A204.1 (cell line): ENCODE data around the gene SLC8B1.

Experiments used
- FAIRE-seq: peaks from 2 replicates; lab custom pipeline; 2012; peaks lifted over from hg19 to GRCh38; lab: Jason Lieb, UNC

The SLC8B1 gene

DNA sequence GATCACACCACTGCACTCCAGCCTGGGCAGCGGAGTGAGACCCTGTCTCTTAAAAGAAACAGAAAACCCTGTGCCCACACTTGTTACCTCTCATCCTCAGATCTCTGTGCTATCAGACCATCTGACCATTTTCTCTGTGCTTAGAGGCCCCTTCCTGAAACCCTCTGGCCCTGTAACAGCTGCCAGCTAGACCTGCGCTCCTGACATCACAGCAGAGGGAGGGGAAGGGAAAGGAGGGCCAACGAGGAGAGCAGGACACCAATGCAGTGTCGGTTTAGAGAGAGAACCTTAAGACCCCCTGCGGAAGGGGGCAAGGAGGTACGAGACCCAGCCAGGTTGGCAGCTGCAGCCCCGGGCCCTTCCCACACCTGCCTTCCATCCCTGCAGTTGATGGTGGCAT lies 42.4 kb downstream of the SLC8B1 start:
- no peak for FAIRE-seq

DNA sequence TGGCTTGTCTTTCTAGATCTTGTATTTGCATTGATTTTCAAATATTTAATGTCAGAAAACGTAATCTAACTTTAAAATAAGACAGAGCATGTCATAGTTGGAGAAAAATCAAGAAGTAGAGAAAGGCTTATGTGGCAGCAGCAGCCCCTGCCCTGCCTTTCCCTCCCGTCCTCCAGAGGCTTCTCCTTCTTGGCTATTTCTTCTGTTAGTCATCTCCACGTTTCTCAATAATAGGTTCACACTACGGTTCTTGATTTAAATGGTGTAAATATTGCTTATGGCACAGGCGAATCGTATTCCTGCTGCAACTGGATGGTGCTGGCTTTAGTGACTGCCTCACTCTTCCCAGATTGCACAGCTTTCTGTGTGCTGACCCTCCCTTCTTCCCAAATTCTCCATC lies 42.8 kb downstream of the SLC8B1 start:
- FAIRE-seq = no peak

DNA sequence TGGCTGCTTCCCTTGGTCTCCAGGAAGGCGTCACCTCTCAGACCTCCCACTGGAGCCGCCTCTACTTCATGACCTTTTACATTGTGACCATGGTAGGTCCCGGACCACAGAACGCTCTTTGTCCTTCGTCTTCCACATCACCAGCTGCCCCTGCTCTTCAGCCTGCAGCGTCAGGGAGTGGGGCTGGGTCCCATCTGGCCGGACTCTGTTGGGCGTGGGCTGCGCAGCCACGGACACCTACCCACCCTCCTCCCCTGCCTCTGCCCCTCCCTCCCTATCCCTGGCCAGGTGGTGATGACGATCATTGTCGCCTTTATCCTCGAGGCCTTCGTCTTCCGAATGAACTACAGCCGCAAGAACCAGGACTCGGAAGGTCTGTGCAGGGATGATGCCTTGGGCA lies 43.3 kb downstream of the SLC8B1 start:
- no peak for FAIRE-seq

DNA sequence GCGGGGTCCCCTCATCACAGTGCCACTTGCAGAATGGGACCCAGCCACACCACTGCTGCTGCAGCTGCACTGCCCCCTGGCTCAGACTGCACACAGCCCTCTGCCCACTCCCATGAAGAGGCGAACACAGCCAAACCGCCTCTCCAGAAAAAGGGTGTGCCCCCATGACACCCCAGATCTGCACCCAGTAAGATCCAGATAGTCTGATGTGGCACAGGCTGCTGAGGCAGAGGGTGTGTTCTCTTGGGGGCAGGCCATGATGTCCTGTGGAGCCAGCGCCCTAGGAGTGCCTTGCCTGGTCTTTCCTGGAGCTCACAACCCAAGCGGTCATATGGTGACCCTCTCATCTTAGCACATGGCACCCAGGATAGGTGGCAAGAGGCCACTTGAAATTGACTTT lies 44.4 kb downstream of the SLC8B1 start:
- FAIRE-seq = no peak

DNA sequence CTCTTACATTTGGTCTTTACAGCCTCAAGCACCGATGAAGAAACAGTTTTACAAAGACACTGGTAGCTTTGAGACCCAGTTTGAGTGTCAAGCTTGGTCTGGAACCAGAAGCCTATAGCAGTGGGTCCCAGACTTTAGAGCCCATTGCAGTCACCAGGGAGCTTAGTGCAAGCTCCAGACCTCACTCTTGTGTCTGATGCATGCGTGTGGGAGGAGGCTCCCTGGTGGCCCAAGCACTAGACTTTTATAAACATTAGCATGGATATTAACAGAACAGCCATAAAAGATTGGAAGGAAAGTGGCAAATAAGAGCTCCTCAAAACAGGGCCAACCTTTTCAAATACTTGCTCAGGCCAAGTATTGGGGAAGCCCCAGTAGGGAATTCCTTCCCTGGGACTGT lies 45.5 kb downstream of the SLC8B1 start:
- FAIRE-seq = no peak

DNA sequence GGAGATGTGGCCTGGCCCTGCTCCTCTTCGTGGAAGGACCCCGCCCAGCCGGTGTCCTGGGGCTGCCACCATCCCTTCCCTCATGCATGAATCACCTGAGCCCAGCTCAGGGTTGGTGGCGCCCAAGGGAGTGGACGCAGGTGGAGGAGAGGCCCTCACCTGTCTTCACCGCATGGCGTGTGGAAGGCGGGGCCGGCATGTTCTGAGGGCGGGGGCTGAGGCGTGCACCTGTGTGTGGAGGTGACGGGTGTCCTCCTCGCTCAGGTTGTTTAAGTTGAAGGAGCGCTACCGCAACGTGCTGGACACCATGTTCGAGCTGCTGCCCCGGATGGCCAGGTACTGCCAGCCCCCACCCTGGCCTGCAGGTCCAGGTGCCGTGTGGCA lies 47.0 kb downstream of the SLC8B1 start:
- no peak for FAIRE-seq

DNA sequence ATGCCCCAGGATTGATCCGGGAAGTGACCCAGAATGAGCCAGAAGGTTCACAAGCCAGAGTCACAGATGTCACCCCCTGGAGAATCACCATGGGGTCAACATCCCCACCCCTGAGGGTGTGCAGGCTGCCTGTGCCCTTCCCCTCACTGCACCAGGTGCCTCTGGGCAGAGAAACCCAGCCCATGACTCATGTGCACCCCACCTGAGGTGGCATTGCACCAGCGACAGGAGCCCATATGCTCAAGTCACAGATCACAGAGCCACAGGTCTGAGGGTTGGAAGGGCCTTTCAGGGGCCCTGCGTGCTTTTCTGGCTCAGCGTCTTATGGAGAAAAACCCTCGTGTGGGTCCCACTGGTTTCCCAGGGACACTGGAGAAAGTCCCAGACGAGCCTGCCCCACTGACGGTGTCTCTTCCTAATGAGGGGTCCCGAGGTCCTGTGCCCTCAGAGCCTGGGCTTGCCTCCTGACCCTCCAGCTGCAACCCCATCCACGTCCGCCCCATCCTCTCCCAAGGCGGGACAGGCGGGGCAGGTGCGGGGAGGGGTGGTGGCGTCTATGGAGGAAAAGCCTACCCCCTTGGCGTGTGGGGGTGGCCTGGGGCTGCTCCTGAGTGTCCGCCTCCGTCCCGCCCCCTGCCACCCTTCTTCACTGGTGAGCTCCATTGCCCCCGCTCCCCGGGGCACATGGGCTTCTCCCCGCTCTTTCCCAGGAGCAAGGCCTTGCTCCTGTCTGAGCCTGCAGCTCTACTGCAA lies 47.6 kb downstream of the SLC8B1 start:
- FAIRE-seq = no peak

DNA sequence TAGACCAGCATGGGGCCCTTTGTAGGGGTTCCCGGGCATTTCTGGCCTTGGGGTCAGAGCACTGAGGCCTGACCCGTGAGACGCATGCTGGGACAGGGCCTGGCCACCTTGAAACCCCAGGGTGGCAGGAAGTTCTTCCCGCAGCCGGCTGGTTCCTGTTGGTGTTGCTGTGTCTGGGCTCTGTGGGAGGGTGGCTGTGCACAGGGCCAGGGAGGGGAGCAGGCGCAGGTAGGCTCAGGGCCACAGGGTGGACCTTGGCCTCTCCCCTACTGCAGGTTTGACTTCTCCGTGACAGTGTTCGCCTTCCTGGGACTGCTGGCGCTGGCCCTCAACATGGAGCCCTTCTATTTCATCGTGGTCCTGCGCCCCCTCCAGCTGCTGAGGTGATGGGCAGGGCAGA lies 48.2 kb downstream of the SLC8B1 start:
- no peak for FAIRE-seq

DNA sequence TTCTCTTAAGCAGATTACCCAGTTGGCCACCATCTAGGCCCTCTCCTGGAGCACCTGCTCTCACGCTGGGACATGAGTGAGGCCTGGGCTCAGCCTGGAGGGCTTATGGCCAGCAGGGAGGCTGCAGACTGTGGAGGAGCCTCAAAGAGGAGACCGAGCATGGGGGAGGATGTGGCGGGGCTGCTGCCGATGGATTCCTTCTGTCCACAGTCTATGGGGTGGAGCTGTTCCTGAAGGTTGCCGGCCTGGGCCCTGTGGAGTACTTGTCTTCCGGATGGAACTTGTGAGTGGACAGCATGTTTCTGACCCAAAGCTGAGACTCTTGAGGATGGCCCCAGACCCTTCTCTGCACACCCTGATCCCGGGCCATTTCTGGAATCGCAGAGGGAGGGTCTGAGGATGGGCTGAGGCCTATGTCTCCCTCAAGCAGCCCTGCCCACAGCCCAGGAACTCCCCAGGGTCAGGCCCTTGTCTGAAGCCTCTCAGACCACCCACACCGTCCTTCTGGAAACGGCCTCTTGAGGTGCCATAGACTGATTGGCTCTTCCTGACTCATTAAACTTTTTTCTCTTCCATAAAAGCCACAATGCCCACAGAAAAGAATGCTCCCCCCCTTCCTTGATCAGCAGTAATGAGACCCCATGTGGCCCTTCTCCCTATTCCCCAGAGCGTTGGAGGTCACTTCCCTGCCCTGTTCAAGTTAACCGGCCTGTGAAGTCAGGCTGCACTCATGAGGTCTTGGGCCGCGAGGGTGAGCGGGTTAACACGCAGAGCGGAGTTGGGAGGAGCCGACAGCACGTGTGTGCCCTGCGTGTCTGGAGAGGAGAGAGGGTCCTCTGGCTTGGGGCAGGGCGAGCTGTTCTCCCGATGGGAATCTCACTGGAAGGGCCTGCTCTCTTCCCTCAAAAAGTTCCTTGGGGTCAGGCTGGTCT lies 49.0 kb downstream of the SLC8B1 start:
- FAIRE-seq = no peak

DNA sequence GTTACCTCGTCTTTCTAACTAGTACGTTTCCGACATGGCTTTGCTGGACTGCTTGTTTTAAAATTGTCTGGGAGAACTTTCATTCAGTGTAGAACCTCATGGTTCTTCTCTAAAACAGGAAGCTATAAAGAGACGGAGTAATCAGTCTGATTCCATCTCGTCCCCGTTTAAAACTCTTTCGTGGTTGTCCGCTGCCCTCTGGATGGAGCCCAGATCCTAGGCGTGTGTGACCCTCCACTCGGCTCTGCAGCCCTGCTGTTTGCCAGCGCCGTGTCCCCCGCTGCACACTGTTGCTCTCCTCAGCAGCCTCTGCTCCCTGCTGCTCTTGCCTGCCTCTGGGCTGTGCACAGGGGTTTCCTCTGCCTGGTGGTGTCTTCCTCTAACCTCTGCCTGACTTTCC lies 50.2 kb downstream of the SLC8B1 start:
- no peak for FAIRE-seq

DNA sequence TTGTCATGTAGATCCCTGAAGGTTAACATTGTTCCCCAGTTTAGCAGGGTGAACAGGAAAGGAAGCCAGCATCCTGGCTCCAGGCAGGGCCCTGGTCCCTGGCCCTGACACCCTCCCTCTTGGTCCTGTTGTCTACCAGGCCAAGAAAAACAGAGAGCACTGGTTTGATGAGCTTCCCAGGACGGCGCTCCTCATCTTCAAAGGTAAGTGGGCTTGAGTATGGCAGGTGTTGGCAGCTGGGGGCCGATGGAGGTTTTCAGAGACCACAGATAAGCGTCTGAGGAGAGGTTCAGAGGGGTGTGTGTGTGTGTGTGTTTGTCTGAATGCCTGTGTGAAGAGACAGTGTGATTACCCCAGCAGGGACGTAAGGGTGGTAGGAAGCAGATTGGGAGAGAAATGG lies 56.3 kb downstream of the SLC8B1 start:
- no peak for FAIRE-seq

DNA sequence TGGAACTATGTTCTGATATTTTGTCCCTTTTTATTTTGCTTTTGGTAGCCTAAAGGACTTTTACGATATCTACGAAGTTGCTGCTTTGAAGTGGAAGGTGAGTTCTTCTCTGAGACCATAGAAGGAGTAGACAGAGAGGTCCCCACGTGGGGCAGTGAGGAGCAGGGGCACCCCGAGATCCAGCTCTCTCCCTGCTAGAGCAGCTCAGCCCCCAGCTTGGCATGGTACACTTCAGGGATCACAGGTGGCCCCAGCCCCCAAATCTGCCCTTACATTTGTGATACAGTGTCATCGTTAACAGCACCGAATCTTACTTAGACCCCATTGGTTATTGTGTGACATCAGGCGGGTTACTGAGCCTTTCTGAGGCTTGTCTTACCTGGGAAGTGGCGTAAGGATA lies 56.8 kb downstream of the SLC8B1 start:
- no peak for FAIRE-seq

DNA sequence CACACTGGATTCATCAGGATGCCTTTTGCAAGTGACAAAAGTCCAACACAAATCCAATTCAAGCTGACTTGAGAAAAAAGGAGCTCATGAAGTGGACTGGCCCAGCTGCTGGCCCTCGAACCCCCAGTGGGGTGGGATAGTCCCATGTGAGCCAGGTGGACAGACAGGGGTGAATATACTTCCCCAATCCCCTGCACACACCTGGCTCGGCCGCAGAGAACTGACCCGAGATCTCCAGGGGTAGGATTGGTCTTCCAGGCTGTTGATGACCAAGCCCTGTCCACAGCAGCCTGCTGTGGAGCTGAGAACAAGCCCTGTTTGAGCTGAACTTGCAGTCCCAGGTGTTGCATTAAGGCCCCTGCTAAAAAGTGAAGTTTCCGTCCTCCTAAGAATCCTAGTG lies 57.4 kb downstream of the SLC8B1 start:
- no peak for FAIRE-seq

DNA sequence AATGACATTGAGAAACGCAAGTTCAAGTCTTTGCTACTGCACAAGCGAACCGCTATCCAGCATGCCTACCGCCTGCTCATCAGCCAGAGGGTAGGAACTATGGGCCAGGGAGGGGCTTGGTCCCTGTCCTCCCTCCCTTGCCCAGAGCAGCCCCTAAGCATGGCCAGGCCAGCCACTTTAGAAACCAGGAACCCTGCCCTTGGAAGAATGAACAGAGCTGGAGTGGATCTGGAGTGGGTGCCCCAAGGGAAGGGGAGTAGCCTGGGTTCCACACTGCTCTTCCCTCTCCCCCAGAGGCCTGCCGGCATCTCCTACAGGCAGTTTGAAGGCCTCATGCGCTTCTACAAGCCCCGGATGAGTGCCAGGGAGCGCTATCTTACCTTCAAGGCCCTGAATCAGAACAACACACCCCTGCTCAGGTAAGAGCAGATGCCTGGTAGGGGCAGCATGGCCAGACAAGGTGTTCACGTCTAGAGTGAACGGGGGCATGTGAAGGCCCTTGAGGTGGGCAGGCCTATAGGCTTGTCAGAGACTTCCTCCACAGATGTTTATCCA lies 57.9 kb downstream of the SLC8B1 start:
- FAIRE-seq = no peak

DNA sequence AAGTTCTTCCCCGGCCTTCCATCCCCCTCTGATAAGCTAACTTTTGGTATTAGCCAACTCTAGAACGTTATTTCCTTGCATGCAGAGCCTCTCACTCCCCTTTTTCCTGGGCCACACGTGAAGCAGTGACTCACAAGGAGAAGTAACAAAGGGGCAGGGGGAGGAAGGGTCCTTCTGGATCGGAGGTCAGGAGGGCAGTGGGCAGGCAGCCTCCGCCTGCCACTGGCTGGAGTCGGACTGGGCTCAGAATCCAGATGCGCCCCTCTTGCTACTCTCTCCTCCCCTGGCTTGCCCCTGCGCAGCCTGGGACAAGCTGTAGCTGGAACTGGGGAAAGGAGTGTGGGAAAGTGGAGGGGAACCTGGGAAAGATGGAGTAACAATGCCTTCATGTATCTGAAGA lies 58.6 kb downstream of the SLC8B1 start:
- no peak for FAIRE-seq

DNA sequence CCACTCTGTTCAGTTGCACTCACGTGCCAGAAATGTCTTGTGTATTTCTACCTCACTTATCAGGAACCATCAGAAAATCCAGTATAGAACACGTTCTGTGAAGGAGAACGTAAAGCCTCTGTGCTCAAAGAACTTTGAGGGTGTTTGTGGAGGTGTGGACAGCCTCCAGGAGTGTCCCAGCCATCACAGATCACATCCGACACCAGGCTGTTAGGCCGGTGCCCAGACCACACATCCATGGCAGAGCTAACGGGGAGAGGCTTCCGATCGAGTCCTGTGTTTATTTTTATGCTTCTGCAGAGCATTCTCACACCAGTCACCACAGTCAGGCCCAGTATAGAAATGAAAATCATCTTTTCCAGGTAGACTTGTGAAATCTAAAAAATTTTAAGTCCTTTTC lies 60.1 kb downstream of the SLC8B1 start:
- FAIRE-seq = no peak

DNA sequence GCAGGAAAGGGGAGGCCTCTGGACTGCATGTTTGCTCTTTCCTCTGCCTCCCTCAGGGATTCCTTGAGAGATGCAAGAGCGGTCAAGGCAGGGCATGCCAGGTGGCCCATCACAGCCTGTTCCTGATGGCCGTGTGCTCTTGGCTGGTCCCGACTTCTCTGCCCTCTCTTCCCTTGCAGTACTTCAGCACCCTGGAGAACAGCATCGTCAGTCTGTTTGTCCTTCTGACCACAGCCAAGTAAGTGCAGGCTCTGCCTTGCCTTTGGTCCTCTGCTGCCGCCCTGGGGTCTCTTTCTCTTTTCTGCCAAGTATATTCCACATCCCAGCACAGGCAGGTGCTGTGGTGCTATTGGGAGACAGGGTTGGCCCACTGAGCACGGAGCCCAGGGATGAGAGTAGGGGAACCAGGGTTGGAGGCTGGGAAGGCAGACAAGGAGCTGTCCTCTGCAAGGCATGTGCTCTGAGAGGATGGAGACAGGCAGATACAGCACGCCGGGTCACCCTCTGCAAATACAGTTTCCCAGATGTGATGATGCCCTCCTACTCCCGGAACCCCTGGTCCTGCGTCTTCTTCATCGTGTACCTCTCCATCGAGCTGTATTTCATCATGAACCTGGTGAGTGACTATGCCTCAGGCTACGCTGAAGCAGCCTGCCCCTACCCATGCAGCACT lies 61.7 kb downstream of the SLC8B1 start:
- FAIRE-seq = no peak

DNA sequence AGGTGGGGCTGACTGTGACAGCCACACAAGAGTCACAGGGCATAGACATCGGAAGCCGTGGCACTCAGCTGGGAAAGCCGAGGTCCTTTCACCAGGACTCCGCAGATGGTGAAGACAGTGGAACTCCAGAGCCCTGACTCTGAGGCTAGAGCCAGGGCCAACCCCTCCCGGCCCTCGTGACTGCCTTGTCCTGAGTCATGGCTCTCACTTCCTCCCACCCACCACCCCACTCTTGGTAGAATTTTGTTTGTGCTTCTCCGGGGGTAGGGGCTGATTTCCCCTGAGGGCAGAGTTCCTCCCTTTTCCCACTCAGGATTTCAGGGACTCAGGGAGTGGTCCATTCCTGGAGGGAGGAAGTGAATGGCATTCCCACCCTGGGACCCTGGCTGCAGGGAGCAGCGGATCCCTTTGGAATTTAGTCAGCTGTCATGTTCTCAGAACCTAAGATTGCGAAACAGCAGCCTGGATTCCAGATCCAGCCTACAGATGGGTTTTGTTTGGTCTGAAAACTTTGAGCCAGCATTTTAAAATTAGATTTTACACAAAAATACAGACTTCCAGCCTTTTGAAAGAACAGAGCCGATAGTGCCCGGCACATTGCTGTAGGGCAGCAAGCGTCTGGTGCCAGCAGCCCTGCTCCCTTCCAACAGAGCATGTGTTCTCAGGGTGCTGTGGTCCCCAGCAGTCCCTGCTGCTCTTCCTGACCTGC lies 62.9 kb downstream of the SLC8B1 start:
- no peak for FAIRE-seq

DNA sequence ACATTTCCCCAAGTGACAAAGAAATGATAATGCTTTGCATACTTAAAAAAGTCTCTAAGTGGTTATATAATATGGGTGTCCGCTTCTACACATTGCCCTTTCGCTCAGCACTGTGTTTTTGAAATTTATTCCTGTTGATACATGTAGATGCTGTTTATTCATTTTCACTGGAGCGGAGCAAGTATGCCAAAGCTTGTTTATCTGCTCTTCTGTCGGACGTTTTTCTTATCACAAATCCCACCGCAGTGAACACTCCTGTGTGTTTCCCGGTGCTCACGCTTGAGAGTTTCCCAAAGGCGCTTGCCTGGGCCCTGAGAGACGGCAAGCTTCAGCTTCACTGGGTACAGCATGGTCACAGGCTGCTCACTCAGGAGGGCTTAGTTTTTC lies 63.5 kb downstream of the SLC8B1 start:
- FAIRE-seq = no peak

DNA sequence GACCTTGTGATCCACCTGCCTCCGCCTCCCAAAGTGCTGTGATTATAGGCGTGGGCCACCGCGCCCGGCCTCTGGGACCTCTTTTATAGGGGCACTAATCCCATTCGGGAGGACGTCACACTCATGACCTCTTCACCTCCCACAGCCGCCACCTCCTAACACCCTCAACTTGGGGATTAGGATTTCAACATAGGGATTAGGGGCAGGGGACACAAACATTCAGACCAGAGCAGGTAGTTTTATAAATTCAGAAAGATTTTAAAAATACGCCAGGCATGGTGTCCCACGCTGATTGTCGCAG lies 64.2 kb downstream of the SLC8B1 start:
- FAIRE-seq = no peak

DNA sequence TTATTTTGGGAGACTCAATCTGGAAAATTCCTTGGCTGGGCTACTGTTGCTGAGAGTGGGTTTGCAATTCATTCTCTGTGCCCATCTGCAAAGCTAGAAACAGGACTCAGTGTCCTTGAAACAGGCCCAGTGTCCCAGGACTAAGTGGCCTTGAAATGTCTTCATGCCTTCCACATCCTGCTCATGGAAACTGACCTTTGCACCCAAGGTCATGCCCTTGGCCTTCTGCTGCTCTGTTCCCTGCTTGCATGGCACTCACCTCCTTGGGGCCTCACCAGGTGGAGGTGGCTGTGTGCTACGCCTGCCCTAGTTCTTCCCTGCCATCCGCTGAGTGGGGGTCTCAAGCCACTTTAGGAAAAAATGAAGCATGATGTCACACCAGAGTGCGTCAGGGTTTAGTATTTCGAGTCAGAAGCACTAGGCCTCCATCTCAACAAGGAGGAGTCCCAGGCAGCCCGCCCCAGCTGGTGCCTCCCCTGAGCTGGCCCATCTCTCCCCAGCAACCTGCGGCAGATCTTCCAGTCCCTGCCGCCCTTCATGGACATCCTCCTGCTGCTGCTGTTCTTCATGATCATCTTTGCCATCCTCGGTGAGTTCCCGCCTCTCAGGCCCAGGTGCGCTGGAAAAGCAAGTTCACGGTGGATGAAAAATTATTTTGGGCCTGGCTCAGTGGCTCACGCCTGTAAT lies 65.5 kb downstream of the SLC8B1 start:
- FAIRE-seq = no peak

DNA sequence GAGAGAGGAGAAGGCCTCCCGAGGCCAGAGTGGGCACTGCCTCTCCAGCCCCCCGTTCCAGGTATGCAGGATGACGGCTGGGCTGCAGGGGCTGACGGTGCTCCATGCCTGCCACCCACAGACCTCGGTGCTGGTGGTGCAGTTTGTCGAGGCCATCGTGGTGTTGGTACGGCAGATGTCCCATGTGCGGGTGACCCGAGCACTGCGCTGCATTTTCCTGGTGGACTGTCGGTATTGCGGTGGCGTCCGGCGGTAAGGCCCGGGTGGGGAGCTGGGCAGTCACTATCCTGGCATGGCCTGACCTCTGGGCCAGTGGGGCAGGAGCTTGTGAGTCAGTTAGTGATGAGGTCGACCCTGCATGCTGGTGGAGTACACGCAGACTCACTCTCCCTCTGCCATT lies 66.3 kb downstream of the SLC8B1 start:
- no peak for FAIRE-seq
